HG03460 (cell line): ENCODE data around the gene STRN3.
"Not testable (repeated sequence)": the region's sequence is repeated elsewhere in the genome, so short reads cannot be mapped to it uniquely, and the experiment has no call there.

Experiments used
- ATAC-seq: cut with Tn5 transposase; IDR thresholded peaks from one replicate; pipeline ENCODE4 v1.9.1; 2021; ENCODE audit not compliant: unreplicated experiment

The STRN3 gene

GRCh38 chr14:30972882-30973582 is 53.1 kb downstream of the STRN3 start:
- no peak for ATAC-seq

GRCh38 chr14:30972036-30972732 is 54.0 kb downstream of the STRN3 start:
- ATAC-seq = not testable (repeated sequence)

GRCh38 chr14:30971586-30971985 is 54.6 kb downstream of the STRN3 start:
- no peak for ATAC-seq

GRCh38 chr14:30969796-30970195 is 56.4 kb downstream of the STRN3 start:
- ATAC-seq = peak; percentile 81

GRCh38 chr14:30967364-30968098 is 58.6 kb downstream of the STRN3 start:
- not testable (repeated sequence) for ATAC-seq

- ATAC-seq = no peak
Measured at GRCh38 chr14:30966415-30967363, 59.5 kb downstream of the STRN3 start.

GRCh38 chr14:30965861-30966260 is 60.3 kb downstream of the STRN3 start:
- not testable (repeated sequence) for ATAC-seq

GRCh38 chr14:30962537-30962936 is 63.6 kb downstream of the STRN3 start:
- ATAC-seq = not testable (repeated sequence)

GRCh38 chr14:30961330-30961729 is 64.8 kb downstream of the STRN3 start:
- ATAC-seq = no peak

- no peak for ATAC-seq
Measured at GRCh38 chr14:30960216-30960615, 66.0 kb downstream of the STRN3 start.

- no peak for ATAC-seq
Measured at GRCh38 chr14:30958555-30959407, 67.4 kb downstream of the STRN3 start.

GRCh38 chr14:30957813-30958370 is 68.3 kb downstream of the STRN3 start:
- peak; percentile 78 for ATAC-seq

- ATAC-seq = no peak
Measured at GRCh38 chr14:30949651-30950050, 76.5 kb downstream of the STRN3 start.

GRCh38 chr14:30943694-30944093 is 82.5 kb downstream of the STRN3 start:
- no peak for ATAC-seq

- ATAC-seq = no peak
Measured at GRCh38 chr14:30940886-30941285, 85.3 kb downstream of the STRN3 start.

GRCh38 chr14:30938617-30939016 is 87.6 kb downstream of the STRN3 start:
- ATAC-seq = no peak

- no peak for ATAC-seq
Measured at GRCh38 chr14:30935445-30935844, 90.7 kb downstream of the STRN3 start.

GRCh38 chr14:30933937-30934336 is 92.2 kb downstream of the STRN3 start:
- not testable (repeated sequence) for ATAC-seq

GRCh38 chr14:30928462-30928861 is 97.7 kb downstream of the STRN3 start:
- ATAC-seq = no peak
